Psoas muscle (tissue), 8 donors: ENCODE data around the gene IMMT. TPM values are rescaled to one million over a fixed set of nuclear protein-coding genes. Genes with fewer than 3 reads are reported as not detected.
"Not testable (repeated sequence)": the region's sequence is repeated elsewhere in the genome, so short reads cannot be mapped to it uniquely, and the experiment has no call there.

ENCODE experiments used
- ATAC-seq, 4 donors: fragments of 200-7000 bp; cut with Tn5 transposase; one replicate each; pipeline ENCODE4 v1.9.1; 2020; ENCODE audit warnings: moderate library complexity in 3 of 4, mild to moderate bottlenecking in 2 of 4
- DNase-seq, 2 donors: peaks; one replicate each; pipeline ENCODE4 v3.0.0-alpha.2; 2020
- H3K27ac ChIP-seq: fragments of 200-600 bp; one replicate; pipeline ENCODE4 v1.8.0; 2022
- H3K27me3 ChIP-seq, 3 donors: fragments of 200-600 bp in 1 of 3; one replicate each; pipeline versions ENCODE4 v1.6.1 to v1.8.0; 2013 to 2022; ENCODE audit warnings: low read length in 2 of 3, mild to moderate bottlenecking in 2 of 3, moderate library complexity in 1 of 3; ENCODE audit not compliant: insufficient read depth in 3 of 3
- H3K36me3 ChIP-seq, 2 donors: fragments of 200-600 bp in 1 of 2; one replicate each; pipeline versions ENCODE4 v1.6.1 to v1.8.0; 2013 to 2022; ENCODE audit warnings: low read depth in 1 of 2, mild to moderate bottlenecking in 1 of 2, moderate library complexity in 1 of 2; ENCODE audit not compliant: insufficient read depth in 1 of 2
- H3K4me1 ChIP-seq: fragments of 200-600 bp; one replicate; pipeline ENCODE4 v1.8.0; 2022
- H3K4me3 ChIP-seq: fragments of 200-600 bp; one replicate; pipeline ENCODE4 v1.8.0; 2022; ENCODE audit warnings: mild to moderate bottlenecking
- H3K9me3 ChIP-seq: fragments of 200-600 bp; one replicate; pipeline ENCODE4 v1.8.0; 2022
- CTCF ChIP-seq: fragments of 200-600 bp; IDR thresholded peaks from one replicate; pipeline ENCODE4 v1.8.0; 2022; ENCODE audit warnings: antibody characterized with exemption
- WGBS, 3 donors: extraction: QIAGEN DNeasy Blood & Tissue Kit; methylation state at CpG; one replicate each; pipeline versions ENCODE4 v1.1.6 to v1.1.7; 2013; 5-methylcytosine and 5-hydroxymethylcytosine counted together
- intact Hi-C, 2 donors: fragments of 100-400 bp; cut with DNase I; formaldehyde crosslinking; loops; one replicate each; pipeline versions ENCODE4 v1.11.0 to v1.14.2; 2022
- polyA plus RNA-seq, 3 donors: library from polyadenylated mRNA; stranded (reverse); fragments of 200-250 nt; gene quantifications; one replicate each; pipeline ENCODE4 v1.2.3, GENCODE V29; 2013
- total RNA-seq, 4 donors: library from RNA; stranded (reverse); fragmentation: NEBNext Ultra II Directional in 2 of 4; extraction: Animal tissue kit (Norgen Biotek cat#: 25700) in 2 of 4; gene quantifications; one replicate each; pipeline versions ENCODE4 v1.2.1 to v1.2.4, GENCODE V29; 2021 to 2023
- donor health status: healthy with polysubstance abuse.
- donor health status: DM: no; HTN: no; CAD: no; lungs with moderate emphysema.
- donor health status: Bipolar disorder and iron deficiency.
- donor health status: healthy.
- donor health status: DM: yes; HTN: yes; CAD: no.
- donor health status: DM: no; HTN: no; CAD: no.
- donor health status: DM: no; HTN: no; CAD: no.
- donor health status: DM: yes; HTN: yes; CAD: no.

IMMT gene
- total and polyA plus RNA-seq, 7 donors, result 132 to 272 (median 151) TPM

GRCh38 chr2:86204458-86204857 is 9.2 kb upstream of the IMMT start:
- DNase-seq (no peak), ATAC-seq (no peak)
- 74 to 92% (median 86%) methylated on average over 7 of the region's 7 CpGs for WGBS, 3 donors
- intact Hi-C loops, result no loop called here
- Histone ChIP-seq H3K4me3 (no peak overlapping the region), H3K36me3 (peaks cover 2 to 40% of the 10 kb centered on the region in 2 donors), H3K27me3 (no peaks in the 10 kb centered on the region), H3K27ac (no peak overlapping the region), H3K9me3 (no peaks in the 10 kb centered on the region), H3K4me1 (peaks cover 25% of the 10 kb centered on the region)
- TF ChIP-seq CTCF, result no peak

- H3K4me1 ChIP-seq, result peaks cover 25% of the 10 kb centered on the region
- no peak for ATAC-seq
- no peak overlapping the region for H3K4me3 ChIP-seq
- no peak for TF ChIP-seq CTCF
- 90 to 100% (median 96%) methylated on average over 1 of the region's 1 CpG for WGBS, 3 donors
- peak overlapping the region; percentile 74 for H3K27ac ChIP-seq
- intact Hi-C loops, result no loop called here
- no peaks in the 10 kb centered on the region for H3K9me3 ChIP-seq
- no peaks in the 10 kb centered on the region for H3K27me3 ChIP-seq
- DNase-seq, result no peak
- H3K36me3 ChIP-seq, result peaks cover 2 to 32% of the 10 kb centered on the region in 2 donors
These were observed 8.4 kb upstream of the IMMT start for GRCh38 chr2:86203614-86204013.

- Histone ChIP-seq H3K27me3 (no peaks in the 10 kb centered on the region), H3K36me3 (peaks cover 0 to 23% of the 10 kb centered on the region in 2 donors), H3K27ac (peak overlapping the region; percentile 74), H3K4me3 (peak overlapping the region; percentile 1), H3K9me3 (no peaks in the 10 kb centered on the region), H3K4me1 (peaks cover 25% of the 10 kb centered on the region)
- TF ChIP-seq CTCF, result no peak
- WGBS, 3 donors, result 28 to 35% (median 30%) methylated on average over 9 of the region's 9 CpGs
- DNase-seq, result peak in 1 of 2 donors; percentile 64
- intact Hi-C loops, result no loop called here
- ATAC-seq, result peak; percentile 55 to 69 (median 58)
These were observed 7.4 kb upstream of the IMMT start for GRCh38 chr2:86202702-86203101.

GRCh38 chr2:86202336-86202692 is 7.1 kb upstream of the IMMT start:
- H3K4me3 ChIP-seq, result peak overlapping the region; percentile 1
- H3K27ac ChIP-seq, result peak overlapping the region; percentile 74
- no peaks in the 10 kb centered on the region for H3K9me3 ChIP-seq
- no peaks in the 10 kb centered on the region for H3K27me3 ChIP-seq
- H3K36me3 ChIP-seq, result peaks cover 0 to 19% of the 10 kb centered on the region in 2 donors
- intact Hi-C loops, result no loop called here
- peaks cover 25% of the 10 kb centered on the region for H3K4me1 ChIP-seq
- ATAC-seq, result no peak
- DNase-seq, result no peak
- TF ChIP-seq CTCF, result no peak
- 68 to 80% (median 78%) methylated on average over 2 of the region's 2 CpGs for WGBS, 3 donors

GRCh38 chr2:86201671-86202335 is 6.5 kb upstream of the IMMT start:
- no peaks in the 10 kb centered on the region for H3K9me3 ChIP-seq
- no peak for ATAC-seq

GRCh38 chr2:86200564-86200963 is 5.3 kb upstream of the IMMT start:
- peaks cover 38% of the 10 kb centered on the region for H3K4me1 ChIP-seq
- H3K27ac ChIP-seq, result peak overlapping the region; percentile 90
- H3K27me3 ChIP-seq, H3K36me3 ChIP-seq, intact Hi-C loops, DNase-seq, ATAC-seq, H3K9me3 ChIP-seq: not testable (repeated sequence)
- H3K4me3 ChIP-seq, result peak overlapping the region; percentile 93
- WGBS, 3 donors, result 59 to 76% (median 66%) methylated on average over 11 of the region's 11 CpGs

More at GRCh38 chr2:86201671-86202335, 6.5 kb upstream of the IMMT start:
- no peak for DNase-seq
- Histone ChIP-seq H3K4me3 (no peak overlapping the region), H3K4me1 (peaks cover 29% of the 10 kb centered on the region), H3K27me3 (no peaks in the 10 kb centered on the region), H3K27ac (peak overlapping the region; percentile 74), H3K36me3 (peaks cover 0 to 14% of the 10 kb centered on the region in 2 donors)
- TF ChIP-seq CTCF, result no peak
- intact Hi-C loops, result no loop called here
- WGBS, 3 donors, result 54 to 67% (median 58%) methylated on average over 8 of the region's 8 CpGs
